ENCODE results near the gene B4GAT1.
"Not testable (repeated sequence)": the region's sequence is repeated elsewhere in the genome, so short reads cannot be mapped to it uniquely, and the experiment has no call there.

Gene B4GAT1

DNA sequence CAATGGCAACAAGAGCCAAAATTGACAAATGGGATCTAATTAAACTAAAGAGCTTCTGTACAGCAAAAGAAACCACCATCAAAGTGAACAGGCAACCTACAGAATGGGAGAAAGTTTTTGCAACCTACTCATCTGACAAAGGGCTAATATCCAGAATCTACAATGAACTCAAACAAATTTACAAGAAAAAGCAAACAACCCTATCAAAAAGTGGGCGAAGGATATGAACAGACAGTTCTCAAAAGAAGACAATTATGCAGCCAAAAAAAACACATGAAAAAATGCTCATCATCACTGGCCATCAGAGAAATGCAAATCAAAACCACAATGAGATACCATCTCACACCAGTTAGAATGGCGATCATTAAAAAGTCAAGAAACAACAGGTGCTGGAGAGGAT is 27.1 kb downstream of the B4GAT1 start:
- DNase-seq: not testable (repeated sequence)

GRCh38 chr11:66318600-66318970 is 28.8 kb downstream of the B4GAT1 start:
- DNase-seq: no peak

GRCh38 chr11:66317723-66318599 is 29.5 kb downstream of the B4GAT1 start:
- peak; percentile 62 for DNase-seq

DNA sequence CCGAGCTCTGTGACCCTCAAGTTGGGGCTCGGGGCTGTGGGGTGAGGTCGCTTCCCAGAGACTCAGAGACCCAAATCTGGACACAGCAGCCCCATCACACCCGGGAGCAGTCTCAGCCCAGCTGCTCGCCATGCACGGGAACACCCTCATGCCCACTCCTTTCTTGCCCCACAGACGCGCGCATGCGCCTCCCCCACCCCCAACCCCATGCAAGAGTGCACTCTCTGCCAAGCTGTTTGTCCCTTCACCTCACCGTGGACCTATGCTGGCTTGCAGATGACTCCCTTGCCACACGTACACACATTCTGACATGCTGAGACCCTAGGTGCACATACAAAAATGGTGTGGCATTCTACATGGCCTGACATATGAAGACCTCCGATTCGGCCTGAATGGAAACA is 30.1 kb downstream of the B4GAT1 start:
- peak; percentile 77 for DNase-seq

DNA sequence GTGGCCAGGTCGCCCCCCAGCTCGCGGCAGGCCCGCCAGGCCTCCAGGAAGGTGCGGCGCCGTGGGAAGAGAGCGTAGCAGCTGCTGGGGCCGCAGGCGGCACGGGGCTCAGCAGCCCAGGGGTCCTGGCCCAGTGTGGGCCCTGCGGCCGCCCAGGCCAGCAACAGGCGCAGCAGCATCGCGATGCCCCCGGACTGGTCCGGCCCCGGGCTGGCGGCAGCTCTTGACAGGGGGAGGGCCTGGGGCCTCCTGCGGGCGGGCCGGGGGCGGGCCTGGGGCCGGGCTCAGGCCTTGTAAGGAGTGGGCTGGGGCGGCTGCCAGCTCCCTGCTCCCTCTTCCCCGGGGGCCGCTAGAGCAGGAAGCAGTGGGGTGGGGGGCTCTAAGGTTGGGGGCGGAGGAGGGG is 30.6 kb downstream of the B4GAT1 start, which contains the start of gene CD248:
CD248 (minus strand) TSS at position 196 of the 403 bp plus-strand sequence; CDS start at position 179, 17 bp downstream.
- peak; percentile 87 for DNase-seq

DNA sequence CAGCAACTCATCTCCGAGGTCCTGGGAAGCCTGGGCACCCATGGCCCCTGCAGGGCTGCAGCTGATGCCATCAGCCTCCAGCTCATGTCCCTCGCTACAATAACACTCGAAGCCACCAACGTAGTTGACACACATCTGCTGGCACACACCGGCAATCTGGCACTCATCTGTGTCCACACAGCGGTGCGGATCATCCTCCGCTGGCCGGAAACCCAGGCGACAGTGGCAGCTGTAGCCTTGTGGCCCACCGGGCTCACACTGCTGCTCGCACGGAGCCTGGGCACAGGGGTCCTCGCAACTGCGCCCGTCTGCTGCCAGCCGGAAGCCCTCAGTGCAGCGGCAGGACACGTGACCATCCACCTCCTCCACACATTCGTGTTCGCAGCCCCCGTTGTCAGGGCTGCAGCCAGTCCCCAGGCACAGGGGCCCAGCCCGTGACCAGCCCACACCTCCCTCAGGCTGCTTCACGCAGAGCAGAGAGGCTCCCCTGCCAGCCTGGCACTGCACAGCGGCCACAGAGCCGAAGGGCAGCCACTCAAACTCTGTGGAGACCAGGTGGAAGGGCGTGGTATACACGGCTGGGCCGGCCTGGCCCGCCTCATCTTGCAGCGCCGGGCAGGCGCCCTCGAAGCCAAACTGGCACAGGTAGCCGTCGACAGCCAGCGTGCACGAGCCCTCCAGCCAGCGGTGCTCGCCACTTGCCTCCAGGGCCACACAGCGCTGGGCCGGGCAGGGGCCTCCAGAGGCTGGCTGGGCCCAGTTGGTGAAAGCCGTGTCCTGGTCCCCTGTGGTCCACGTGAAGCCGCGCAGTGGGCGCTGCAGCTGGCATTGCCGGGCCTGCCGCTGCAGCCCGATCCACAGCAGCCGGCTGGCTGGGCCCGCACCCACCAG is 31.3 kb downstream of the B4GAT1 start:
- DNase-seq: no peak

- no peak for DNase-seq
Observed at GRCh38 chr11:66315498-66315885, 31.9 kb downstream of the B4GAT1 start.

DNA sequence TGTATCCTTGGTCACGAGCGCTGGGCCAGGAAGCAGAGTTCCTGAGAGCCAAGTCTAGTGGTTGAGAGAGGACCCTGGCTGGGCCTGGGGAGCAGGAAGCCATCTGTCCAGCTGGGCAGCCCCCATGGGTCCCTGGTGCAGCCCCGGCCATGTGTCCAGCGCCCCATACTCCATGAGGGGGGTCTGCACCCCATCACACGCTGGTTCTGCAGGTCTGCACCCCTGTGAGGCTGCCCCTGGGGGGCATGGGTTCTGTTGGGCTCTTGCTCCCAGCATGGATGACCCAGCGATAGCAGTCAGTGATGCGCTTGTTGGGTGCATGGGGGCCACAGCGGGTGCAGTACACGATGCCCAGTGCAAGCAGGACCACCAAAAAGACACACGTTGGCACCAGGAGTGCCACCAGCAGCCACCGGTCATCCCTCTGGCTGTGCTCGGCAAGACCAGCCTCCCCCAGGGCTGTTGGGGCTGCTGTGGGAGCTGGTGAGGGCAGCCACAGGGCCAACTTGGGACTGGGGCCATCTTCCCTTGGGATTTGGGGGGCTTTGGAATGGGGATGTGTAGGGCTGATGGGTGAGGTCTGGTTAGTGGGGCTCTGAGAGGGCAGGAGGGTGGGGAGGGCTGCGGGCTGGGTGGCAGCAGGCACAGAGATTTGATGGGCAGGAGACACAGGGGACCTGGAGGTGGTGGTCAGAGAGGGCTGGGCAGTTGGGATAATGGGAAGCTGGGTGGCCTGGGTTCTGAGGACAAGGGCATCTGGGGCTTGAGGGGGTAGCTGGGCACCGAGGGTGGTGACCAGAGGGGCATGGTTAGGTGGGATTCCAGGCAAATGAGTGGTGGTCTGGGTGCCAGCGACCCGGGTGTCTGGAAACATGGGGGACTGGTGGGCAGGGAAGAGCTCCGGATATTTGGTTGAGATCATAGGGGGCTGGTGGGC is 32.6 kb downstream of the B4GAT1 start:
- no peak for DNase-seq

DNA sequence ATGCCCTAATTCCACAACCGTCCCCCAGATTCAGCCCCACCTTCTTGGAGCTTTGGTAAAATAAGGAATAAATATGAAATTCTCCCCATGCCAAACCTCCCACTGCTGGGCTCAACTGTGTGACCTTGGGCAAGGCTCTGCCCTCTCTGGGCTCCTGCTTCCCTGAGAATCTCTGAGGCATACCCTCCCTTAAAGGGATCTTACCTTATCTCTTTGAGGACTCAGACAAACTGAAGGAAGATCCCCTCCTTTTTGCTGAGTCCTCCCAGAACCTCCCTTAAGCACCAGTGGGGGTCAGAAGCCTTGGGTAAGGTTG is 33.3 kb downstream of the B4GAT1 start:
- no peak for DNase-seq

- peak; percentile 90 for DNase-seq
Observed at GRCh38 chr11:66313321-66314185, 33.9 kb downstream of the B4GAT1 start.

GRCh38 chr11:66312549-66313320 is 34.7 kb downstream of the B4GAT1 start:
- DNase-seq: peak; percentile 99

GRCh38 chr11:66311965-66312548 is 35.4 kb downstream of the B4GAT1 start:
- peak; percentile 94 for DNase-seq

GRCh38 chr11:66311470-66311964 is 35.9 kb downstream of the B4GAT1 start:
- no peak for DNase-seq

- DNase-seq: not testable (repeated sequence)
Observed at GRCh38 chr11:66310803-66311440, 36.5 kb downstream of the B4GAT1 start.

GRCh38 chr11:66310324-66310723 is 37.1 kb downstream of the B4GAT1 start:
- no peak for DNase-seq

GRCh38 chr11:66309475-66309874 is 38.0 kb downstream of the B4GAT1 start:
- DNase-seq: no peak

DNA sequence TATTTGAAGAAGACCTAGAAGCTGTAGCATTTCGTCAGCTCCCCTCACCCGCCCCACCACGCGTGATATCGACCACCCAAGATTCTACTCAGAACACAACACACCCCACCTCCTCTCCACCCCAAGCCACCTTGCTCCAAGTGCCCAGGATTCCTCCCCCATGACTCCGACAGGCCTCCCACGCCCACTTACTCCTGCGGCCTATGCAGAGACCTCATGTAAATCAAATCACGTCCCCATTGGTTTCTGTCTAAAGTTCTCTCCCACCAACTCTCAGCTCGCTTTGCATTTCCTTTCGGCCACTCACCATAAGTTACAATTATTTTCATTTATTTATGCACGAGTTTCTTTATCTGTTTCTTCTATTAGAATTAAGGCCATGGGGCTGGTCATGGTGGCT is 44.8 kb downstream of the B4GAT1 start:
- no peak for DNase-seq

GRCh38 chr11:66299186-66299585 is 48.2 kb downstream of the B4GAT1 start:
- no peak for DNase-seq

DNA sequence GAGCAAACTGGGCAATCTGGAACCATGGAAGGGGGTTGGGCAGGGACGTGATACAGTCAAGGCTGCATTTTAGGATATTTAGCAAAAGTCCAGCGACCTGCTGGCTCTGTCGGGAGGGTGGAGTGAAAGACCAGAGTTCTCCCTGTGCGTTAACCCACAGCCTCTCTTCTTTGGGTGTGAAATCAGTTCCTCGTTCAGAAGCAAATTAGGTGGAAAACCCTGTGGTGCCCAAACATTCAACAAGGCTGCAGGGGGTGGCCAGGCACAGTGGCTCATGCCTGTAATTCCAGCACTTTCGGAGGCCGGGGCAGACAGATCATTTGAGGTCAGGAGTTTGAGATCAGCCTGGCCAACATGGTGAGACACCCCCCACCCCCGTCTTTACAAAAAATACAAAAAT is 49.8 kb downstream of the B4GAT1 start:
- DNase-seq: peak; percentile 15

All from right forelimb (tissue), 1 donor.